Liver (tissue), 3 donors: ENCODE data around the gene RBFOX1.

Experiments used
- CTCF ChIP-seq: fragments of 150-350 bp; IDR thresholded peaks from 2 replicates; pipeline ENCODE4 v1.5.1; 2017; ENCODE audit warnings: improper control_type of control experiment, low read depth, low read length; ENCODE audit not compliant: missing input control
- FOXA1 ChIP-seq: IDR thresholded peaks from 2 replicates; pipeline ENCODE4 v1.6.1; 2016; ENCODE audit warnings: antibody characterized with exemption
- TAF1 ChIP-seq: conservative IDR thresholded peaks from 2 replicates; pipeline ENCODE4 v1.6.1; 2016; ENCODE audit warnings: antibody characterized with exemption, mild to moderate bottlenecking
- YY1 ChIP-seq: IDR thresholded peaks from 2 replicates; pipeline ENCODE4 v1.6.1; 2016; ENCODE audit warnings: antibody characterized with exemption, mild to moderate bottlenecking
- ZBTB33 ChIP-seq: IDR thresholded peaks from 2 replicates; pipeline ENCODE4 v1.6.1; 2016; ENCODE audit warnings: antibody characterized with exemption
- TF ChIP-seq, protein P1 (sequence below): IDR thresholded peaks from 2 replicates; pipeline ENCODE4 v1.6.1; 2016; ENCODE audit warnings: antibody characterized with exemption
- donor health status: healthy.
- donor health status: healthy.

DNA sequence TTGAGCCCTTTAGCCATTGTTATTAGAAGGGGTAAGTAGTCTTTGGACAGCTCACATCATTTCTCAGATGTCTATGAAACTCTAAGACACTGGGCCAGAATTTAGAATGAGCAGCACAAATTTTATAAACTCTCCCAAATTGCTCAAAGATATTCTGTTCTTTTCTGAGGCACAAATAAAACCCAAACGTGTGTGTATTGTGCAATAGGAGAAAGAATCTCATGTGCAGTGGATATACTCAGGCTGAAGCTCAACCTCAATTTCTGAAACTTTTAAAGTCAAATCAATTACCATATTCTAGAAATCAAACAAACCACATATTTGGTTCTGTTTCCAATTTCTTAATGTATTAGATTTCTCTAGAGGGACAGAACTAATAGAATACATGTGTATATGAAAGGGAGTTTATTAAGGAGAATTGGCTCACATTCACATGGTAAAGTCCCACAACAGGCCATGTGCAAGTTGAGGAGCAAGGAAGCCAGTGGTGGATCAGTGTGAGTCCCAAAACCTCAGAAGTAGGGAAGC lies 403.6 kb downstream of the RBFOX1 start:
- TF ChIP-seq CTCF (no peak), YY1 (no peak), ZBTB33 (no peak), FOXA1 (no peak), TAF1 (no peak)
- TF ChIP-seq, protein P1, sequence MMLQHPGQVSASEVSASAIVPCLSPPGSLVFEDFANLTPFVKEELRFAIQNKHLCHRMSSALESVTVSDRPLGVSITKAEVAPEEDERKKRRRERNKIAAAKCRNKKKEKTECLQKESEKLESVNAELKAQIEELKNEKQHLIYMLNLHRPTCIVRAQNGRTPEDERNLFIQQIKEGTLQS, result no peak
